ENCODE data around the gene NKD1.

DNA sequence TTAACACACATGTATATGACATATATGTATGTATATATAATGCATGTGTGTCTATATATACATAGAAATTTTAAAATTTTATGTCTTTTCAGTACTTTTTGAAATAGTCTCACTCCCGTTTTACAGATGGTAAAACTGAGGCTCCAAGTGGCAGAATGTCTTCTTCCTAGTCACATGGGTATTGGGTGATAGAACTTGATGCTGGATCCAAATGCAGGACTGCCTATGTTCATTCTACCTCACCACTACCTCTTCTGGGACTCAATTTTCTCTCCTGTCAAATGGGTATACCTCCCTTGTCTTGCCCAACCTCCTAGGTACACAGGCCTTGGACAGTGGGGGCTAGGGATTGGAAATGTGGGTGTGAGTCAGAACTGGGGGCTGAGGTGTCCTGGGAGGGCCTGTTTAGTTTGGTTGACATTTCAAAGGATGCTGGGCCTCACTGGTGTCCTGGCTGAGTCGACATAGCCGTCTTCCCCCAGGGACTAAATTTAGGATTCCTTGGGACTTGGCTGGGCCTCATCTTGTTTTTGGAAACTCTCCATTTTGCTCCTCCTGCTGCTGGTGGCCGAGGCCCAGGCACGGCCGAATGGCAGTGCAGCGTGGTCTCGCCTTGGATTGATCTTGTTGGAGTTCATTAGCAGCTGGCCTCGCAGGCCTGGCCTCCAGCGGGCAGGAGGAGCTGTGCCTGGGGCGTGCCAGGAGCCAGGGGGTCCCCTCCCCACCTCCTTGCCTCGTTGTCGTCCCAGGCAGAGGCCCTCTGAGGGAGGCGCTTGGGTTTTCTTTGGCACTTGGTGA lies 25.9 kb downstream of the NKD1 start:
- TF ChIP-seq, protein P1, sequence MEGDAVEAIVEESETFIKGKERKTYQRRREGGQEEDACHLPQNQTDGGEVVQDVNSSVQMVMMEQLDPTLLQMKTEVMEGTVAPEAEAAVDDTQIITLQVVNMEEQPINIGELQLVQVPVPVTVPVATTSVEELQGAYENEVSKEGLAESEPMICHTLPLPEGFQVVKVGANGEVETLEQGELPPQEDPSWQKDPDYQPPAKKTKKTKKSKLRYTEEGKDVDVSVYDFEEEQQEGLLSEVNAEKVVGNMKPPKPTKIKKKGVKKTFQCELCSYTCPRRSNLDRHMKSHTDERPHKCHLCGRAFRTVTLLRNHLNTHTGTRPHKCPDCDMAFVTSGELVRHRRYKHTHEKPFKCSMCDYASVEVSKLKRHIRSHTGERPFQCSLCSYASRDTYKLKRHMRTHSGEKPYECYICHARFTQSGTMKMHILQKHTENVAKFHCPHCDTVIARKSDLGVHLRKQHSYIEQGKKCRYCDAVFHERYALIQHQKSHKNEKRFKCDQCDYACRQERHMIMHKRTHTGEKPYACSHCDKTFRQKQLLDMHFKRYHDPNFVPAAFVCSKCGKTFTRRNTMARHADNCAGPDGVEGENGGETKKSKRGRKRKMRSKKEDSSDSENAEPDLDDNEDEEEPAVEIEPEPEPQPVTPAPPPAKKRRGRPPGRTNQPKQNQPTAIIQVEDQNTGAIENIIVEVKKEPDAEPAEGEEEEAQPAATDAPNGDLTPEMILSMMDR (conservative IDR thresholded peaks at IDR 0.05; ENCODE audit: low read length): no peak
- TF ChIP-seq EZH2phosphoT487 (IDR thresholded peaks at IDR 0.05; ENCODE audit: borderline replicate concordance): no peak

Data from Loucy (cell line).